ENCODE data around the gene NT5C2. TPM values are rescaled to one million over a fixed set of nuclear protein-coding genes. Genes with fewer than 3 reads are reported as not detected.
A peak's percentile ranks its signal among the peaks of the same experiment; 100 is the strongest.
"Not testable (repeated sequence)": the region's sequence is repeated elsewhere in the genome, so short reads cannot be mapped to it uniquely, and the experiment has no call there.

Gene NT5C2
- total RNA-seq, 1 experiment from 2014 or later: 26.9 TPM

- DNase-seq (ENCODE audit: low read depth): not testable (repeated sequence)
These were observed 29.2 kb downstream of the NT5C2 start for GRCh38 chr10:103163766-103164403.

- no peak for DNase-seq (ENCODE audit: low read depth)
These were observed 35.8 kb downstream of the NT5C2 start for GRCh38 chr10:103157246-103157645.

- no peak for DNase-seq (ENCODE audit: low read depth)
These were observed 37.5 kb downstream of the NT5C2 start for GRCh38 chr10:103155471-103156085.

GRCh38 chr10:103154521-103155299 is 38.4 kb downstream of the NT5C2 start:
- no peak for DNase-seq (ENCODE audit: low read depth)

- DNase-seq (ENCODE audit: low read depth): no peak
These were observed 39.5 kb downstream of the NT5C2 start for GRCh38 chr10:103153302-103154197.

GRCh38 chr10:103149991-103150622 is 43.0 kb downstream of the NT5C2 start:
- no peak for DNase-seq (ENCODE audit: low read depth)

GRCh38 chr10:103147645-103148044 is 45.4 kb downstream of the NT5C2 start:
- no peak for DNase-seq (ENCODE audit: low read depth)

GRCh38 chr10:103145860-103146466 is 47.1 kb downstream of the NT5C2 start:
- peak; percentile 74 for DNase-seq (ENCODE audit: low read depth)

- no peak for DNase-seq (ENCODE audit: low read depth)
These were observed 48.0 kb downstream of the NT5C2 start for GRCh38 chr10:103145046-103145445.

- no peak for DNase-seq (ENCODE audit: low read depth)
These were observed 49.0 kb downstream of the NT5C2 start for GRCh38 chr10:103144041-103144440.

- not testable (repeated sequence) for DNase-seq (ENCODE audit: low read depth)
These were observed 49.4 kb downstream of the NT5C2 start for GRCh38 chr10:103143641-103144040.

GRCh38 chr10:103141950-103142349 is 51.1 kb downstream of the NT5C2 start:
- DNase-seq (ENCODE audit: low read depth): no peak

GRCh38 chr10:103140469-103140868 is 52.6 kb downstream of the NT5C2 start:
- DNase-seq (ENCODE audit: low read depth): no peak

GRCh38 chr10:103139803-103140202 is 53.3 kb downstream of the NT5C2 start:
- no peak for DNase-seq (ENCODE audit: low read depth)

GRCh38 chr10:103135168-103135567 is 57.9 kb downstream of the NT5C2 start:
- DNase-seq (ENCODE audit: low read depth): not testable (repeated sequence)

- no peak for DNase-seq (ENCODE audit: low read depth)
These were observed 62.2 kb downstream of the NT5C2 start for GRCh38 chr10:103130910-103131309.

GRCh38 chr10:103130180-103130579 is 62.9 kb downstream of the NT5C2 start:
- DNase-seq (ENCODE audit: low read depth): not testable (repeated sequence)

GRCh38 chr10:103127241-103127640 is 65.8 kb downstream of the NT5C2 start:
- DNase-seq (ENCODE audit: low read depth): peak; percentile 5

GRCh38 chr10:103125323-103126267 is 67.5 kb downstream of the NT5C2 start:
- DNase-seq (ENCODE audit: low read depth): no peak
